Measurements from ENCODE around the gene MAP1LC3C. TPM values are rescaled to one million over a fixed set of nuclear protein-coding genes. Genes with fewer than 3 reads are reported as not detected.
"Not testable (repeated sequence)": the region's sequence is repeated elsewhere in the genome, so short reads cannot be mapped to it uniquely, and the experiment has no call there.

MAP1LC3C gene
- total RNA-seq, 4 donors from 2014 or later, result 4.5 to 17.6 (median 8.3) TPM; not detected in 1

DNA sequence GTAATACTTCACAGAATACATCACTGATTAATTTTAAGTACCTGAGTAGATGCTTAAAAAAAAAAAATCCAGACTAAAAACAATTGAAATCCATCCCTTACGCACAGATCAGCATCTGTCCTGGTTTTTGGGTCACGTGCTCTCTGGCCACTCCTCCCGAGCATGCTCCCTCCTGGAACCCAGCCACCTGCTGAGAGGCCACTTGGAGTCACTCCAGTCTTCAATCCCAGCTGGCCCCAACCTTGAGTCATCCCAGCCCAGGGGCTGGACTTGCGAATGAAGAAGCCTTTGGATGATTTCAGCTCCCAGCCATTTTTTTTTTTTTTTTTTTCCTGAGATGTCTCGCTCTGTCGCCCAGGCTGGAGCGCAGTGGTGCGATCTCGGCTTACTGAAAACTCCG is 8.9 kb downstream of the MAP1LC3C start:
- Histone ChIP-seq H3K4me3 (no peak overlapping the region), H3K4me1 (no peaks in the 10 kb centered on the region), H3K27me3 (no peaks in the 10 kb centered on the region), H3K27ac (no peak overlapping the region), H3K9me3 (no peaks in the 10 kb centered on the region), H3K36me3 (no peaks in the 10 kb centered on the region)
- DNase-seq, result peak; percentile 36 to 73 (median 54)
- TF ChIP-seq, protein P1, sequence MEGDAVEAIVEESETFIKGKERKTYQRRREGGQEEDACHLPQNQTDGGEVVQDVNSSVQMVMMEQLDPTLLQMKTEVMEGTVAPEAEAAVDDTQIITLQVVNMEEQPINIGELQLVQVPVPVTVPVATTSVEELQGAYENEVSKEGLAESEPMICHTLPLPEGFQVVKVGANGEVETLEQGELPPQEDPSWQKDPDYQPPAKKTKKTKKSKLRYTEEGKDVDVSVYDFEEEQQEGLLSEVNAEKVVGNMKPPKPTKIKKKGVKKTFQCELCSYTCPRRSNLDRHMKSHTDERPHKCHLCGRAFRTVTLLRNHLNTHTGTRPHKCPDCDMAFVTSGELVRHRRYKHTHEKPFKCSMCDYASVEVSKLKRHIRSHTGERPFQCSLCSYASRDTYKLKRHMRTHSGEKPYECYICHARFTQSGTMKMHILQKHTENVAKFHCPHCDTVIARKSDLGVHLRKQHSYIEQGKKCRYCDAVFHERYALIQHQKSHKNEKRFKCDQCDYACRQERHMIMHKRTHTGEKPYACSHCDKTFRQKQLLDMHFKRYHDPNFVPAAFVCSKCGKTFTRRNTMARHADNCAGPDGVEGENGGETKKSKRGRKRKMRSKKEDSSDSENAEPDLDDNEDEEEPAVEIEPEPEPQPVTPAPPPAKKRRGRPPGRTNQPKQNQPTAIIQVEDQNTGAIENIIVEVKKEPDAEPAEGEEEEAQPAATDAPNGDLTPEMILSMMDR (IDR thresholded peaks at IDR 0.05), result no peak
- TF ChIP-seq POLR2A (IDR thresholded peaks at IDR 0.05), result no peak

DNA sequence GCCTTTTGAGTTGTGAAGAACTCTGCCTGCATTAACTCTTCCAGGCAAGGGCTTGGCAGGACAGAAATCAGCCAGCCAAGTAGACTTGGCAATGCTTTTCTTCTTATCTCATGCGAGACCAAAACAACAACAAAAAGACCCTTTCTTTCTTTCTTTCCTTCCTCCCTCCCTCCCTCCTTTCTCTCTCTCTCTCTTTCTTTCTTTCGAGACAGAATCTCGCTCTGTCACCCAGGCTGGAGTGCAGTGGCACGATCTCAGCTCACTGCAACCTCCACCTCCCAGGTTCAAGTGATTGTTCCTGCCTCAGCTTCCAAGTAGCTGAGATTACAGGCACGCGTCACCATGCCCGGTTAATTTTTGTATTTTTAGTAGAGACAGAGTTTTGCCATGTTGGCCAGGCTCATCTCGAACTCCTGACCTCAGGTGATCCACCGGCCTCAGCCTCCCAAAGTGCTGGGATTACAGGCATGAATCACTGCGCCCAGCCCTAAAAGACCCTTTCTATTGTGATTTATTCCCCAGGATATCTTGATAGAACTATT is 10.4 kb downstream of the MAP1LC3C start:
- not testable (repeated sequence) for H3K36me3 ChIP-seq, H3K9me3 ChIP-seq, H3K4me1 ChIP-seq, H3K27me3 ChIP-seq, H3K4me3 ChIP-seq, H3K27ac ChIP-seq, DNase-seq

DNA sequence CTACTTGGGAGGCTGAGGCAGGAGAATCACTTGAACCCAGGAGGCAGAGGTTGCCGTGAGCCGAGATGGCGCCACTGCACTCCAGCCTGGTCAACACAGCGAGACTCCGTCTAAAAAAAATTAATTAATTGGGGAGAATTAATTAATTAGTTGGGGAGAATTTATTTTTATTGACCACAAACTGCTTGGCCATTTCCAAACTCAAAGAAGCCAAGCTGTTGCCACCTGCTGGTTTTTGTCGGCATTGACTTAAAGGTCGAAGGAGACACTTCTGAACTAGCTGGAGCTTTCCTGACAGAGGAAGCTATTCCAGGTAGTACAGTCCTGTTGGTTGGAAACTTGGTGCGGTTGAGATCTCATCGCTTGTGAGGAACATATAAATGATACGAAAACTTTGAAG is 13.1 kb downstream of the MAP1LC3C start:
- Histone ChIP-seq H3K27me3 (no peaks in the 10 kb centered on the region), H3K4me3 (no peak overlapping the region), H3K36me3 (no peaks in the 10 kb centered on the region), H3K9me3 (no peaks in the 10 kb centered on the region), H3K4me1 (no peaks in the 10 kb centered on the region), H3K27ac (no peak overlapping the region)
- TF ChIP-seq POLR2A (IDR thresholded peaks at IDR 0.05), result no peak
- TF ChIP-seq, protein P1 (IDR thresholded peaks at IDR 0.05), result peak in 4 of 6 experiments; percentile 4 to 45 (median 40)
- DNase-seq, result peak in 1 of 3 donors; percentile 63

DNA sequence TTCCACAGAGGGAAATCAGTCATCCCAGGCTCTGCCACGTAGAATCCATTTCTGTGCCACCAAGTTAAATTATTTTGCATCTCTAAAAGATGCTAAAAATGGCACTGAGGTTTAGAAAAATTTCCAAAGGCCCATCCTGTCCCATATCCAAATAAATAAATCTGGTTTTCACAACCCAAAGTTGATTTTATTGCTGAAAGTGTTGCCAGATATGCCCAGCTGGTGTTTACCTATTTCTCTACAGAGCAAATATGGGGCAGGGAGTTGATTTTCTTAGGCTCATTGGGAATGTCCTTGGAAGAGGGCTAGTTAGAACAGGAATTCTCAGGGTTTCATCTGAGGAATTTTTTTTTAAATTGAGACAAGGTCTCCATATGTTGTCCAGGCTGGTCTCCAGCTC is 19.0 kb downstream of the MAP1LC3C start:
- Histone ChIP-seq H3K36me3 (no peaks in the 10 kb centered on the region), H3K27me3 (no peaks in the 10 kb centered on the region), H3K27ac (no peak overlapping the region), H3K9me3 (no peaks in the 10 kb centered on the region), H3K4me1 (no peaks in the 10 kb centered on the region), H3K4me3 (no peak overlapping the region)
- TF ChIP-seq, protein P1 (IDR thresholded peaks at IDR 0.05), result no peak
- TF ChIP-seq POLR2A (IDR thresholded peaks at IDR 0.05), result no peak
- no peak for DNase-seq

DNA sequence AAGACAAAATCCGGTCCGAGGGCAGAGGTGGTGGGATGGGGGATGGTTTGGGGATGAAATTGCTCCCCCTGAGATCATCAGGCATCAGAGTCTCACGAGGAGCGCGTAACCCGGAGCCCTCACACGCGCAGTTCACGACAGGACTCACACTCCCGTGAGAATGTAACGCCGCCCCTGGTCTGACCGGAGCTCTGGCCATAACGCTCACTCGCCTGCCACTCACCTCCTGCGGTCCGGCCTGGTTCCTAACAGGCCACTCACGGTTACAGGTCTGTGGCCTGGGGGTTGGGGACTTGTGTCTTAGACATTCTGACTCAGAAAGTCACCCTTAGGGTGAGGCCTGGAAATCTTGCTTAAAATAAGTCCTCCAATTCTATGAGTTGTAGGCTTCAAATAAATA is 19.8 kb downstream of the MAP1LC3C start:
- Histone ChIP-seq H3K27me3 (no peaks in the 10 kb centered on the region), H3K4me3 (no peak overlapping the region), H3K9me3 (no peaks in the 10 kb centered on the region), H3K27ac (no peak overlapping the region), H3K4me1 (no peaks in the 10 kb centered on the region), H3K36me3 (no peaks in the 10 kb centered on the region)
- TF ChIP-seq, protein P1 (IDR thresholded peaks at IDR 0.05), result no peak
- TF ChIP-seq POLR2A (IDR thresholded peaks at IDR 0.05), result no peak
- DNase-seq, result no peak

DNA sequence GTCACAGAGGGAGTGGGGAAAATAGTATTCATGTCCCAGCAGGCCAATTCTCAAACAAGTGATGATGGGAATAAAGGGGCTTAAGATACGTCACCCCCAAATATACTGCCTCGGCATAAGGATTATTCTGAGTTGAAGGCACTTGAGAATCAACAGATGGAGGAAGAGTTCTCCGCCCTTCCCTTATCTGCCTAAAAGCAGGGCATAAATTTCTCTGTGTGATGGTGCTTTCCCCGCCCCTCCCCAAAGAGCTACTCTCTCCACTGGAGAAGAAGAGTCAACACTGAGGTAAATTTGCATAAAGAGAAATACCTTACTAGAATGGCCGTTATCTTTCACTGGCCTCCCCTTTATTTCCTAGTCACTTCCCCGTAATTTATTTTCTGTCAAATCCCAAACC is 22.7 kb downstream of the MAP1LC3C start:
- Histone ChIP-seq H3K4me3 (no peak overlapping the region), H3K9me3 (no peaks in the 10 kb centered on the region), H3K4me1 (no peaks in the 10 kb centered on the region), H3K27me3 (no peaks in the 10 kb centered on the region), H3K36me3 (no peaks in the 10 kb centered on the region), H3K27ac (no peak overlapping the region)
- TF ChIP-seq POLR2A (IDR thresholded peaks at IDR 0.05), result no peak
- TF ChIP-seq, protein P1 (IDR thresholded peaks at IDR 0.05), result no peak
- no peak for DNase-seq

All from Peyer's patch (tissue), 4 donors.